Activated naive CD4-positive, alpha-beta T cell treated with anti-CD3 and anti-CD28 coated beads, Interleukin-2, amount 10 ng/mL, durations not matched to agents 7 days and 5 days (primary cell): ENCODE results near the gene PCDH9.

Experiments used
- CTCF ChIA-PET: fragments of 350-600 bp; sonication (Branson Sonifier 250); formaldehyde crosslinking; loops from one replicate; lab custom pipeline; 2021; ENCODE audit warnings: antibody characterized with exemption; lab: Charles Lee
- DNase-seq: peaks from one replicate; pipeline ENCODE4 v3.0.0-alpha.2; 2020
- H3K27ac Mint-ChIP-seq: one replicate; pipeline ENCODE4 v1.8.0; 2021; ENCODE audit warnings: mild to moderate bottlenecking, moderate library complexity, mixed read lengths
- H3K27me3 Mint-ChIP-seq: one replicate; pipeline ENCODE4 v1.8.0; 2021; ENCODE audit warnings: mild to moderate bottlenecking, mixed read lengths
- H3K36me3 Mint-ChIP-seq: one replicate; pipeline ENCODE4 v1.8.0; 2021; ENCODE audit warnings: mixed read lengths
- H3K4me1 Mint-ChIP-seq: one replicate; pipeline ENCODE4 v1.8.0; 2021; ENCODE audit warnings: mixed read lengths
- H3K4me3 Mint-ChIP-seq: one replicate; pipeline ENCODE4 v1.8.0; 2021; ENCODE audit warnings: mild to moderate bottlenecking, moderate library complexity, mixed read lengths
- H3K9me3 Mint-ChIP-seq: one replicate; pipeline ENCODE4 v1.8.0; 2021; ENCODE audit warnings: mixed read lengths

PCDH9 gene

DNA sequence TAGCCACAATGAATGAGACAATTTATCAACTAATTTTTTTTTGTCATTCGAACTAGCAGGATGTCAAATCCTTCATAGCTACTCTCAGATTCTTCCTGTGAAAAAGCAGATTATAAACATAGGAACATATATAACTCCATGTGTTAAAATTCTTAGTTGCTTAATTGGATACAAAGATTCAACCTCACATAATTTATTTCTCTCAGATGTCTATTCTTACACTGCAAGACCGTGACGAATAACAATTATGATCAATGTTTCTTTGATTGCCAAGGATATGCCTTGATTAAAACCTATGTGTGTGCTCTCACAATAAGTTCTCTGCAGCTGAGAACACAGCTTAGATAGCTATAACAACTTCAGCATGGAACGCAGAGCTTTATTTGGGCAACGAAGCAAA lies 872.7 kb downstream of the PCDH9 start:
- no peaks in the 10 kb centered on the region for H3K4me1 Mint-ChIP-seq
- CTCF ChIA-PET = no interaction called here

DNA sequence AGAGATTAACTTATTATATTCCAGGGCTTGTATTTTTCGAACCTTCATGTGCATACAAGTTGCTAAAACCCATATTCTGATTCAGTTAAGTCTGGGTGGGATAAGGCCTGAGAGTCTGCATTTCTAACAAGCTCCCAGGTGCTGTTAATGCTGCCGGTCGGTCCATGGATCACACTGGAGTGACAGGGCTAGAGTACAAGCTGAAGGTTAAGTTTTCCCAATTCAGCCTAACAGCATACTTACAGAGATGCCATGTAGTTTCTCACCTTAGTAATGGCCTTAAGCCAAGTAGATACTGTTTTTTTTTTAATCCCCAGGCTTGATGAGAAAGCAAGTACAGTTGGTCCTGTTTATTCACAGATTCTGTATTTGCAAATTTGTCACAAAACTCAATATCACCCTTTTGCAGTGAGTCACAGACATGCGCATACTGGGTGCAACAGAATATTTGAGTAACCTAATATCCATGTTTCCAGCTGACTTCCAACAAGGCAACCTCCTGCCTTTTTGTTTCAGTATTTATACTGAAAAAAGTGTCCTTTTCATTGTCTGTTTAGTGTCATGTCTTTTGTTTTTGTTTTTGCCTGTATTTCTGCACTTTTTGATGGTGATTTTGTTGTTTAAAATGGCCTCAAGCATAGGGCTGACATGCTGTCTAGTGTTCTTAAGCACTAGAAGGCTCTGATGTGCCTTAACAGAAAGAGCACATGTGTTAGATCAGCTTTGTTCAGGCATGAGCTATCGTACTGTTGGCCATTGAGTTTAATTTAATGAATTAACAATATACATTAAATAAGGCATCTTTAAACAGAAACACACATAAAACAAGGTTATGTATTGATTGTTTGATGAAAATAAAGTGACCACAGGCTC lies 875.0 kb downstream of the PCDH9 start:
- CTCF ChIA-PET = interaction anchor here (0.6 kb wide), 1 partner anchor 41 kb away, joined by 3 read pairs; no protein-coding TSS in a partner anchor
- Mint-ChIP-seq H3K27ac (no peak overlapping the region), H3K4me1 (no peaks in the 10 kb centered on the region), H3K36me3 (no peaks in the 10 kb centered on the region), H3K27me3 (no peaks in the 10 kb centered on the region), H3K4me3 (no peak overlapping the region), H3K9me3 (no peaks in the 10 kb centered on the region)
- no peak for DNase-seq

More for the DNA sequence above, 872.7 kb downstream of the PCDH9 start:
- no peaks in the 10 kb centered on the region for H3K9me3 Mint-ChIP-seq
- H3K4me3 Mint-ChIP-seq = no peak overlapping the region
- DNase-seq = no peak
- no peak overlapping the region for H3K27ac Mint-ChIP-seq
- no peaks in the 10 kb centered on the region for H3K27me3 Mint-ChIP-seq
- H3K36me3 Mint-ChIP-seq = no peaks in the 10 kb centered on the region

DNA sequence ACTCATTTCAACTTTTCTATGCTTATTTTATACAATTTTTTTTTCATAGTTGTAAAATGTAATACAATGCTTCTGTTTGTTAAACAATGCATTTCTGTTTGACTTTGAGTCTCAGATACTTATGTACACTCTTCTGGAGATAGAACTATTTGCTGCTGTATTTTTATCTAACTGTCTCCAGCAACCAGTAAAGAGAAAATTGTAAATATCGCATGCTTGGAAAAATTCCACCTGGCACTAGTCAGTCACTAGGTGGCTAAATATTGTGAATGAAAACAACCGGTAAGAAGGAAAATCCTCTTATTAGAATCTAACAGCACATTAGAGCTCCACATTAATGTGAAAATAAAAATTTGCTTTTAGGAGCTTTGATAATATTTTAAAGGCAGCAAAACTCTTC lies 876.5 kb downstream of the PCDH9 start:
- Mint-ChIP-seq H3K27me3 (no peaks in the 10 kb centered on the region), H3K4me3 (no peak overlapping the region), H3K27ac (no peak overlapping the region), H3K4me1 (no peaks in the 10 kb centered on the region), H3K9me3 (no peaks in the 10 kb centered on the region), H3K36me3 (no peaks in the 10 kb centered on the region)
- no peak for DNase-seq
- CTCF ChIA-PET = no interaction called here

GRCh38 chr13:66349966-66350365 lies 880.2 kb downstream of the PCDH9 start:
- Mint-ChIP-seq H3K4me1 (no peaks in the 10 kb centered on the region), H3K4me3 (no peak overlapping the region), H3K36me3 (no peaks in the 10 kb centered on the region), H3K27ac (no peak overlapping the region), H3K27me3 (no peaks in the 10 kb centered on the region), H3K9me3 (peaks cover 2% of the 10 kb centered on the region)
- DNase-seq = no peak
- CTCF ChIA-PET = no interaction called here

DNA sequence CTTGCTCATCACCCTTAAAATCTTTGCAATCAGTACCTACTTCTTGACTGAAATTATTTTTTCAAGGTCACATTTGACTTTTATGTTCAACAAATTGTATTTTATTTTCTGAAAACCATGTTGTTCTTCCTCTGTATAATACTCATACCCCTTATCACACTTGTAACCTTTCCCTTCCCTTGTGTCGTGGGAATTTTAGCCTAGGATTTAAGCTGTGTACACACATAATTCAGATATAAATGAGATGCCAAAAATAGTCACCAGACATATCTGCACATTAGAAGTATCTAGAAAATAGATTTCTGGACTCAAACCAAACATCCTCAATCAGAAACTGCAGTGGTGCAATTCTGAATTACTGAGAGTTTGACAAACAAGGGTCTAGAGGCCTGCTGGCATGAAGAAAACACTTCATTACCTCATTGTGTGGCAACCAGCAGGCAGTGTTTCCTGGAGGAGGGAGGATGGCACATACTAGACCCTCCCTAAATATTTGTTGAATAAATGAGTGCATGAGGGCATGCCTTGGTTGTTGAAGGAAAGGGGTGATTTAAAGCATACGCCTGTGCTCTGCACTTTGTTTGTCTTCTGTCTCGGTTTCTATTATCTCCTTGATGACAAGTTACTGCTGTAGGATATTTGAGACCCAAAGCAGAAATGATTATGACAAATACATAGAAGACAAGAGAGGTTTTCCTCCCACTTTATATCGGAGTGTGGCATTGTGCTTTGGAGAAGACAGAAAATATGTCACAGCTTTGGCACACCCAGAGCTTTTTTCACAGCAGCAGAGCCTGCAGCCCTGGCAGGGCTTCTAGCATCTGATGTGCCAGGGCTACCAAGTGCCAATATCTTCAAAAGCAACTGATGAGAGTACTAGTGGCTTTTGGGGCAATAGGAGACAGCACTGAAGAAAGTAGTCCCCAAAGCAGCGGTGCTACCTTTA lies 881.1 kb downstream of the PCDH9 start:
- Mint-ChIP-seq H3K4me1 (no peaks in the 10 kb centered on the region), H3K4me3 (no peak overlapping the region), H3K27me3 (no peaks in the 10 kb centered on the region), H3K36me3 (no peaks in the 10 kb centered on the region), H3K9me3 (peaks cover 2% of the 10 kb centered on the region), H3K27ac (no peak overlapping the region)
- CTCF ChIA-PET = no interaction called here
- no peak for DNase-seq

- CTCF ChIA-PET = no interaction called here
- H3K9me3 Mint-ChIP-seq = peaks cover 2% of the 10 kb centered on the region
- no peaks in the 10 kb centered on the region for H3K27me3 Mint-ChIP-seq
- H3K36me3 Mint-ChIP-seq = no peaks in the 10 kb centered on the region
- DNase-seq = no peak
- H3K27ac Mint-ChIP-seq = no peak overlapping the region
- no peaks in the 10 kb centered on the region for H3K4me1 Mint-ChIP-seq
- H3K4me3 Mint-ChIP-seq = no peak overlapping the region
Observed at GRCh38 chr13:66347486-66348117, 882.5 kb downstream of the PCDH9 start.

- Mint-ChIP-seq H3K27me3 (no peaks in the 10 kb centered on the region), H3K4me3 (no peak overlapping the region), H3K27ac (no peak overlapping the region), H3K36me3 (no peaks in the 10 kb centered on the region), H3K9me3 (peaks cover 2% of the 10 kb centered on the region), H3K4me1 (no peaks in the 10 kb centered on the region)
- CTCF ChIA-PET = no interaction called here
- DNase-seq = no peak
Observed at GRCh38 chr13:66345971-66346370, 884.2 kb downstream of the PCDH9 start.

DNA sequence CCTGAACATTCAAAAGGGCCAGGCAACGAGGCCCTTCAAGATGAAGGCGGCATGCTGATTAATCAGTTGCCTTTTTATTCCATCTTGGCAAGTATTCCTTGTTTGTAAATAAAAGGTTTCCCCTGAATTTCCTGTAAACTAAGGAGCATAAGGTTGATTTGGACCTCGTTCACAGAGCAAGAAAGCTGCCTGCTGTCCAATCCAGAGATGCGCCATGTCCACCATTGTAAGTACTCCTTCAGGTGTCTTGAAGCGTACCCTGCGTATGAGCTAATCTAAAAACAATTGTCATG lies 884.7 kb downstream of the PCDH9 start:
- H3K4me1 Mint-ChIP-seq = no peaks in the 10 kb centered on the region
- no peak for DNase-seq
- H3K9me3 Mint-ChIP-seq = peaks cover 2% of the 10 kb centered on the region
- H3K36me3 Mint-ChIP-seq = no peaks in the 10 kb centered on the region
- H3K27me3 Mint-ChIP-seq = no peaks in the 10 kb centered on the region
- CTCF ChIA-PET = no interaction called here
- no peak overlapping the region for H3K4me3 Mint-ChIP-seq
- H3K27ac Mint-ChIP-seq = no peak overlapping the region

GRCh38 chr13:66344805-66345517 lies 885.2 kb downstream of the PCDH9 start:
- Mint-ChIP-seq H3K27ac (no peak overlapping the region), H3K27me3 (no peaks in the 10 kb centered on the region), H3K4me3 (no peak overlapping the region), H3K36me3 (no peaks in the 10 kb centered on the region), H3K9me3 (peaks cover 2% of the 10 kb centered on the region), H3K4me1 (no peaks in the 10 kb centered on the region)
- CTCF ChIA-PET = no interaction called here
- DNase-seq = no peak

DNA sequence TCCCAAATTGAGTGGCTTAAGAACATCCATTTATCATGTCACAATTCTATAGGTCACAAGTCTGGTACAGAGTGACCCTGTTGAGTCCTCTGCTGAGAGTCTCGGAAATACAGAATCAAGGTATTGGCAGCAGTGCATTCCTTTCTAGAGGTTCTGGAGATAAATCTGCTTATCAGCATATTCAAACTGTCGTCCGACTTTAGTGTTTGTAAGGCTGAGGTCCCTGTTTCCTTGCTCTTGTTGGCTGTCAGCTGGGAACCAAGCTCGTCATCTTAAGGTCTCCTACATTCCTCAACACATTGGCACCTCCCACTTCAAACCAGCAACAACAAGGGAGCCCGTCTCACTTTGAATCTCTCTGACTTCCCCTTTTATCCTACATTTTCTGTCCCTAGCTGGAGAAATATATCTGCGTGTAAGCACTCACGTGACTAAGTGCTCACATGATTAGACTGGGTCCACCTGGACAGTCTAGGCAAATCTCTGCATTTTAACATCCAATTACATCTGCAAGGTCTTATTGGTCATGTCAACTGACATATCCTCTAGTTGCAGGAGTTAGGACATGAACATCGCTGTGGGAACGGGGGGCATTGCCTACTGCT lies 886.8 kb downstream of the PCDH9 start:
- no peak overlapping the region for H3K27ac Mint-ChIP-seq
- no peaks in the 10 kb centered on the region for H3K4me1 Mint-ChIP-seq
- H3K27me3 Mint-ChIP-seq = no peaks in the 10 kb centered on the region
- DNase-seq = no peak
- H3K4me3 Mint-ChIP-seq = no peak overlapping the region
- H3K36me3 Mint-ChIP-seq = no peaks in the 10 kb centered on the region
- H3K9me3 Mint-ChIP-seq = peaks cover 2% of the 10 kb centered on the region
- CTCF ChIA-PET = no interaction called here

GRCh38 chr13:66341635-66342377 lies 888.3 kb downstream of the PCDH9 start:
- DNase-seq = no peak
- H3K27me3 Mint-ChIP-seq = no peaks in the 10 kb centered on the region
- no peaks in the 10 kb centered on the region for H3K9me3 Mint-ChIP-seq
- CTCF ChIA-PET = no interaction called here
- H3K4me1 Mint-ChIP-seq = no peaks in the 10 kb centered on the region
- no peaks in the 10 kb centered on the region for H3K36me3 Mint-ChIP-seq
- no peak overlapping the region for H3K27ac Mint-ChIP-seq
- no peak overlapping the region for H3K4me3 Mint-ChIP-seq

DNA sequence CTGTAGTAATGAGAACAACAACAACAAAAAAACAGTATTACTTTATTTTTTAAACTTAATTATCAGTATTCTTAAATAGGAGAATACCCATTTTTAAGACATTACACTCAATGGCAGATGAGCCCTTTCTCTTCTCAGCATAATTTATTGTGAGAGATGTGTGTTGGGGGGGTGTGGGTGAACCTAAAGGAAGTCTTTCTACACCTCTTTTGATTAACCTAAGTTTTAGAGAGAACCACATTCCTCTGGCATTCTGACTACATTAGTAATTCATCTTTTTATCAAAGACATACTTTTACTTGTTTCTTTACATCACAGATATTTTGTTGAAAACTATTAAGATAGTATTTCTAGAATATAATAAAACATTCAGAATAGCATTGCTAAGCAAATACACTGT lies 890.9 kb downstream of the PCDH9 start:
- H3K4me1 Mint-ChIP-seq = no peaks in the 10 kb centered on the region
- H3K27me3 Mint-ChIP-seq = no peaks in the 10 kb centered on the region
- H3K27ac Mint-ChIP-seq = no peak overlapping the region
- DNase-seq = no peak
- H3K9me3 Mint-ChIP-seq = no peaks in the 10 kb centered on the region
- H3K4me3 Mint-ChIP-seq = no peak overlapping the region
- H3K36me3 Mint-ChIP-seq = no peaks in the 10 kb centered on the region
- CTCF ChIA-PET = no interaction called here

GRCh38 chr13:66338542-66338941 lies 891.6 kb downstream of the PCDH9 start:
- Mint-ChIP-seq H3K9me3 (no peaks in the 10 kb centered on the region), H3K4me1 (no peaks in the 10 kb centered on the region), H3K36me3 (no peaks in the 10 kb centered on the region), H3K27me3 (no peaks in the 10 kb centered on the region), H3K27ac (no peak overlapping the region), H3K4me3 (no peak overlapping the region)
- DNase-seq = no peak
- CTCF ChIA-PET = no interaction called here
